ENCODE measurements around the gene ORC1. TPM values are rescaled to one million over a fixed set of nuclear protein-coding genes. Genes with fewer than 3 reads are reported as not detected.

ORC1 gene
- total and polyA plus RNA-seq, 2 of the 8 experiments (the other 6 are each of a cell fraction or from before 2014, with no cell fraction given) = 36.9 to 49.0 TPM

DNA sequence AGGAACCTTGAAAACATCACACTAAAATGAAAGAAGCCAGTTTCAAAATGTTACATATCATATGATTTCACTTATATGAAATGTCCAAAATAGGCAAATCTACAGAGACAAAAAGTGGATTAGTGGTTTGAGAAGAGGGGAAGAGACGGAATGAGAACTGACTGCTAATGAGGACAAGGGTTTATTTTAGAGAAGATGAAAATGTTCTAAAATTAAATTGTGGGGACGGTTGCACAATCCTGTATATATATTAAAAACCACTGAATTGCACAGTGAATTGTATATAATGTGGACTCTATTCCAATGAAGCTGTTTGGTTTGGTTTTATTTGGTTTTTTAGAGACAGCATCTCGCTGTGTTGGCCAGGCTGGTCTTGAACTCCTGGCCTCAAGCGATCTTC, 35.8 kb upstream of the ORC1 start:
- Histone ChIP-seq H2BK12ac (ENCODE audit: low read depth, low read length) (no peak overlapping the region), H3K9ac (replicated peaks in 1 of 4; ENCODE audit: extremely low read depth in 1 of 4, low read depth in 3 of 4, low read length in 3 of 4) (no peak overlapping the region), H3K27ac (ENCODE audit: low read depth, low read length) (no peak overlapping the region), H2AK5ac (ENCODE audit: low read depth, low read length) (no peak overlapping the region), H2BK15ac (ENCODE audit: low read length) (no peak overlapping the region), H2BK20ac (ENCODE audit: low read length) (no peak overlapping the region), H3K36me3 (ENCODE audit: control insufficient read depth in 2 of 4, insufficient read depth in 4 of 4, low read length in 3 of 4) (peaks cover 2 to 16% (median 10%) of the 10 kb centered on the region in 4 experiments; a peak in 6 of 8 replicates), H3K4ac (replicated peaks; ENCODE audit: insufficient read length, low read depth, low read length) (no peak overlapping the region), H3K56ac (replicated peaks; ENCODE audit: insufficient read length, low read depth, low read length) (no peak overlapping the region), H3K4me2 (ENCODE audit: insufficient read depth in 1 of 2, low read depth in 2 of 2, low read length in 2 of 2) (no peak overlapping the region), H2BK120ac (replicated peaks; ENCODE audit: low read depth, low read length) (no peak overlapping the region), H3K4me3 (ENCODE audit: extremely low read depth in 1 of 4, insufficient read depth in 2 of 4, low read depth in 3 of 4, low read length in 4 of 4) (no peak overlapping the region), H3K27me3 (replicated peaks in 1 of 4; ENCODE audit: control insufficient read depth in 3 of 4, extremely low read depth in 1 of 4, insufficient read depth in 3 of 4, low read length in 3 of 4) (no peaks in the 10 kb centered on the region), H3K23ac (ENCODE audit: insufficient read length) (no peak overlapping the region), H2BK5ac (ENCODE audit: low read depth, low read length) (no peak overlapping the region), H4K5ac (ENCODE audit: insufficient read length, low read depth, low read length) (no peak overlapping the region), H4K20me1 (replicated peaks in 1 of 2; ENCODE audit: control insufficient read depth in 1 of 2, insufficient read depth in 2 of 2, low read length in 2 of 2) (no peaks in the 10 kb centered on the region), H3K79me2 (ENCODE audit: control insufficient read depth in 1 of 2, insufficient read depth in 2 of 2, low read length in 2 of 2) (no peaks in the 10 kb centered on the region), H3K18ac (ENCODE audit: extremely low read depth, low read length) (no peak overlapping the region), H3K9me3 (ENCODE audit: insufficient read depth in 2 of 2, low read depth in 1 of 2, low read length in 1 of 2) (no peaks in the 10 kb centered on the region), H3K23me2 (ENCODE audit: low read depth, low read length) (no peaks in the 10 kb centered on the region), H4K8ac (ENCODE audit: extremely low read depth, insufficient read depth, low read length) (no peak overlapping the region), H3K79me1 (ENCODE audit: low read depth, low read length) (no peaks in the 10 kb centered on the region), H3K14ac (ENCODE audit: insufficient read length) (no peak overlapping the region), H2AFZ (ENCODE audit: low read length) (no peak overlapping the region), H3K4me1 (replicated peaks in 1 of 4; ENCODE audit: control insufficient read depth in 3 of 4, insufficient read depth in 4 of 4, low read length in 3 of 4) (peaks cover 0 to 3% (median 0%) of the 10 kb centered on the region in 4 experiments; a peak in 2 of 7 replicates), H4K91ac (replicated peaks; ENCODE audit: insufficient read length, low read length) (no peak overlapping the region)
- POLR2A ChIA-PET (ENCODE audit: partially characterized antibody) = no interaction called here
- CTCF ChIA-PET (ENCODE audit: partially characterized antibody) = interaction anchor here (0.6 kb wide), 1 partner anchor 225 kb away, joined by 3 read pairs; no protein-coding TSS in a partner anchor
- no peak for TF ChIP-seq BRCA1 (IDR thresholded peaks at IDR 0.05; ENCODE audit: low read depth, low read length)
- no peak for TF ChIP-seq CBX5 (IDR thresholded peaks at IDR 0.05; ENCODE audit: low read depth, low read length)
- no peak for TF ChIP-seq TEAD4 (IDR thresholded peaks at IDR 0.05; ENCODE audit: low read depth, low read length)
- TF ChIP-seq SIX5 (IDR thresholded peaks at IDR 0.05; ENCODE audit: low read depth, low read length) = no peak
- TF ChIP-seq NANOG (IDR thresholded peaks at IDR 0.05; ENCODE audit: insufficient read depth, low read depth, low read length, poor library complexity, severe bottlenecking) = no peak
- no peak for TF ChIP-seq BCL11A (IDR thresholded peaks at IDR 0.05; ENCODE audit: low read depth in 2 of 2, low read length in 2 of 2)
- TF ChIP-seq POLR2A (IDR thresholded peaks at IDR 0.05; ENCODE audit: control extremely low read depth in 1 of 2, low read depth in 2 of 2, low read length in 2 of 2) = no peak
- no peak for TF ChIP-seq ASH2L (IDR thresholded peaks at IDR 0.05; ENCODE audit: low read length)
- TF ChIP-seq KDM5A (IDR thresholded peaks at IDR 0.05; ENCODE audit: low read length) = no peak
- no peak for TF ChIP-seq YY1 (IDR thresholded peaks at IDR 0.05; ENCODE audit: low read depth, low read length)
- no peak for TF ChIP-seq MAFK (IDR thresholded peaks at IDR 0.05; ENCODE audit: low read depth, low read length)
- 91 to 100% methylated on average over 1 to 4 of the region's 4 CpGs for WGBS, 2 experiments (ENCODE audit: extremely low coverage in 1 of 2, insufficient coverage in 1 of 2, insufficient read length in 1 of 2, insufficient replicate concordance in 2 of 2, low coverage in 1 of 2, low lambda C conversion rate in 2 of 2, missing lambda C conversion rate in 1 of 2)
- DNase-seq (ENCODE audit: low read depth in 1 of 2, low spot score in 2 of 2) = no peak
- FAIRE-seq = no peak
